MM.1S (cell line): ENCODE measurements around the gene NDUFV3.

Source experiments
- DNase-seq: peaks from one replicate; pipeline ENCODE4 v3.0.0-alpha.2; 2015
- H2AFZ ChIP-seq: fragments of 300-600 bp; sonication (generic); 2 replicates; pipeline ENCODE4 v1.6.0; 2016; ENCODE audit warnings: antibody characterized with exemption, low read length
- H3F3A ChIP-seq: fragments of 300-600 bp; sonication (generic); 2 replicates; pipeline ENCODE4 v1.6.1; 2016; ENCODE audit warnings: mild to moderate bottlenecking, antibody characterized with exemption, low read length, moderate library complexity, mixed read lengths; ENCODE audit not compliant: insufficient read depth
- H3K27ac ChIP-seq: fragments of 300-600 bp; sonication (generic); 2 replicates; pipeline ENCODE4 v1.5.1; 2016; ENCODE audit warnings: mild to moderate bottlenecking, low read length
- H3K27me3 ChIP-seq: fragments of 300-600 bp; sonication (generic); replicated peaks from 2 replicates; pipeline ENCODE4 v1.6.0; 2016; ENCODE audit warnings: low read length; ENCODE audit not compliant: insufficient read depth
- H3K36me3 ChIP-seq: fragments of 300-600 bp; sonication (generic); replicated peaks from 2 replicates; pipeline ENCODE4 v1.6.1; 2016; ENCODE audit warnings: mild to moderate bottlenecking, low read length, mixed read lengths; ENCODE audit not compliant: insufficient read depth
- H3K4me1 ChIP-seq: fragments of 300-600 bp; sonication (generic); 2 replicates; pipeline ENCODE4 v1.6.1; 2016; ENCODE audit warnings: low read length, mixed read lengths
- H3K4me2 ChIP-seq: fragments of 300-600 bp; sonication (generic); 2 replicates; pipeline ENCODE4 v1.6.0; 2016; ENCODE audit warnings: low read depth, low read length
- H3K4me3 ChIP-seq: fragments of 300-600 bp; sonication (generic); 2 replicates; pipeline ENCODE4 v1.5.1; 2016; ENCODE audit warnings: low read length, mixed read lengths
- H3K79me2 ChIP-seq: fragments of 300-600 bp; sonication (generic); 2 replicates; pipeline ENCODE4 v1.6.1; 2016; ENCODE audit warnings: mixed run types, low read length, mixed read lengths
- H3K9ac ChIP-seq: fragments of 300-600 bp; sonication (generic); 2 replicates; pipeline ENCODE4 v1.6.1; 2016; ENCODE audit warnings: low read length, mixed read lengths
- H3K9me2 ChIP-seq: fragments of 300-600 bp; sonication (generic); replicated peaks from 2 replicates; pipeline ENCODE4 v1.6.1; 2016; ENCODE audit warnings: mild to moderate bottlenecking, low read length, mixed read lengths; ENCODE audit not compliant: insufficient read depth
- H3K9me3 ChIP-seq: fragments of 300-600 bp; sonication (generic); replicated peaks from 2 replicates; pipeline ENCODE4 v1.6.1; 2016; ENCODE audit warnings: mild to moderate bottlenecking, low read length, mixed read lengths; ENCODE audit not compliant: insufficient read depth
- H4K20me1 ChIP-seq: fragments of 300-600 bp; sonication (generic); 2 replicates; pipeline ENCODE4 v1.6.1; 2016; ENCODE audit warnings: mild to moderate bottlenecking, low read length, moderate library complexity, mixed read lengths; ENCODE audit not compliant: insufficient read depth
- EZH2 ChIP-seq: fragments of 300-600 bp; sonication (generic); optimal IDR thresholded peaks from 2 replicates; pipeline ENCODE3; 2017; ENCODE audit warnings: low read depth, mild to moderate bottlenecking, antibody characterized with exemption, low read length, mixed read lengths
- EZH2phosphoT487 ChIP-seq: fragments of 300-600 bp; sonication (generic); IDR thresholded peaks from 2 replicates; pipeline ENCODE4 v1.6.1; 2018; ENCODE audit warnings: antibody characterized with exemption, low read length
- TF ChIP-seq, protein P1 (sequence below): fragments of 300-600 bp; sonication (generic); IDR thresholded peaks from 2 replicates; pipeline ENCODE4 v1.5.1; 2016; ENCODE audit warnings: antibody characterized with exemption, low read length, mixed read lengths

The NDUFV3 gene

DNA sequence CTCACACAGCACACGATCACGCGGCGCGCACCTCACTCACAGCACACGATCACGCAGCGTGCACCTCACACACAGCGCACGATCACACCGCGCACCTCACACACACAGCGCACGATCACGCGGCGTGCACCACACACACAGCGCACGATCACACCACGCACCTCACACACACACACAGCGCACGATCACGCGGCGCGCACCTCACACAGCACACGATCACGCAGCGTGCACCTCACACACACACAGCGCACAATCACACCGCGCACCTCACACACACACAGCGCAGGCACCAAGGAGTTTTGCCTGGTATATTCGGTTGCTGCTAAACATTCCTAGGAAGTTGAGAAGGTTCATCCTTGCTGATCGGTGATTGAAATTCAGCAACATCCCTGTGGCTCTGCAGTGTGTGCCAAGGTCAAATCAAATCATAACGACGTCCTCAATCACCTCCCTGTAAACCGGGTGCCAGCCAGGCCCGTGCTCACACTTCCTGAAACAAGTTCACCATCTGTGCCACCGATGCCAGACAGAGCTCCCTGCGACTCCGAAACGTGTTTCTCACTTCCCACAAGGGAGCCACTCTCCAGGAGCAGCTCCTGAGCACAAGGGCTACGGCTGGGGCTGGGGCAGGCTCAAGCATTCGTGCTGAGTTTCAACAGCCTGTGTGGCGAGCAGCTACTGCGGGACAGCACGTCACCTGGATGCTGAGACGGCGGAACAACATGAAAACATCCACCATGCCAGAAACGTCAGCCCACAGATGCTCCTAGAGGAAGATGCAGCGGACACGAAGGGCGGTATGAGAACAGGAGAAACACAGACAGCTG lies 44.0 kb upstream of the NDUFV3 start:
- H3K79me2 ChIP-seq, result peaks cover 89% of the 10 kb centered on the region
- peaks cover 55% of the 10 kb centered on the region for H3K36me3 ChIP-seq
- no peak overlapping the region for H2AFZ ChIP-seq
- TF ChIP-seq EZH2 (no peak), EZH2phosphoT487 (no peak)
- TF ChIP-seq, protein P1, sequence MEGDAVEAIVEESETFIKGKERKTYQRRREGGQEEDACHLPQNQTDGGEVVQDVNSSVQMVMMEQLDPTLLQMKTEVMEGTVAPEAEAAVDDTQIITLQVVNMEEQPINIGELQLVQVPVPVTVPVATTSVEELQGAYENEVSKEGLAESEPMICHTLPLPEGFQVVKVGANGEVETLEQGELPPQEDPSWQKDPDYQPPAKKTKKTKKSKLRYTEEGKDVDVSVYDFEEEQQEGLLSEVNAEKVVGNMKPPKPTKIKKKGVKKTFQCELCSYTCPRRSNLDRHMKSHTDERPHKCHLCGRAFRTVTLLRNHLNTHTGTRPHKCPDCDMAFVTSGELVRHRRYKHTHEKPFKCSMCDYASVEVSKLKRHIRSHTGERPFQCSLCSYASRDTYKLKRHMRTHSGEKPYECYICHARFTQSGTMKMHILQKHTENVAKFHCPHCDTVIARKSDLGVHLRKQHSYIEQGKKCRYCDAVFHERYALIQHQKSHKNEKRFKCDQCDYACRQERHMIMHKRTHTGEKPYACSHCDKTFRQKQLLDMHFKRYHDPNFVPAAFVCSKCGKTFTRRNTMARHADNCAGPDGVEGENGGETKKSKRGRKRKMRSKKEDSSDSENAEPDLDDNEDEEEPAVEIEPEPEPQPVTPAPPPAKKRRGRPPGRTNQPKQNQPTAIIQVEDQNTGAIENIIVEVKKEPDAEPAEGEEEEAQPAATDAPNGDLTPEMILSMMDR, result no peak
- H3K4me2 ChIP-seq, result no peak overlapping the region
- DNase-seq, result no peak
- 0 out of 2 replicates have a peak, but pooled peaks cover 3% of the 10 kb centered on the region for H3F3A ChIP-seq
- H4K20me1 ChIP-seq, result peaks cover 26% of the 10 kb centered on the region
- H3K9me3 ChIP-seq, result no peaks in the 10 kb centered on the region
- no peak overlapping the region for H3K9ac ChIP-seq
- H3K27ac ChIP-seq, result no peak overlapping the region
- no peaks in the 10 kb centered on the region for H3K27me3 ChIP-seq
- no peak overlapping the region for H3K4me3 ChIP-seq
- no peaks in the 10 kb centered on the region for H3K4me1 ChIP-seq
- no peaks in the 10 kb centered on the region for H3K9me2 ChIP-seq

DNA sequence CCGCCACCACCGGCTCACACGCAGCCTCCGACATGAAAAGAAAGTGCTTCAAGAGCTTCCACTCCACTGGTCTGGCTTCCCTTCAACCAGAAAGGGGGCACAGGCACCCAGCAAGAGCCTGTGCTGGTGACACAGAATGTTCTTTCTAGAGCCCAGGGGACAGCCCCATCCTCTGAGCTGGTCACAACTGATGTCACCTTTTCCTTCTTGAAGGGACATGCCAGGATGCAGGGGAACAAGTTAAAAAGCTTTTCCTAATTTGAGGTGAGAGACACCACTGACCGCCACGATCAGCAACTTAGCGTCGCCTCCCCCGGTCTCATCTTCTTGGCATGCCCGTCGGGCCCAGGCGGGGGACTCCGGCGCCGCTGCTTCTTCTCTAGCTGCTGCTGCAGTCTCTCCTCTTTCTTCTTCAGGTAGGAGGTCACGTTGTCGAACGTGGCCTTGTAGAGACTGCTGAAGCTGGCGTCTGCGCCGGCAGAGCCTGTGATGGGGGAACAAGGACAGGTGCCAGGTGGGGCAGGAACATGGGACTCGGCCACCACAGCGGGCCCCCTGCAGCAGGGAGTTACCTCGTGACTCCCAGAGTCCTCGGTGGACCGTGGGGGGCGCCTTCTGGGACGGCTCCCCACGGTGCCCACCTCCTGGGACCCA lies 43.2 kb upstream of the NDUFV3 start:
- Histone ChIP-seq H3F3A (0 out of 2 replicates have a peak, but pooled peaks cover 3% of the 10 kb centered on the region), H3K36me3 (peaks cover 54% of the 10 kb centered on the region), H4K20me1 (peaks cover 24% of the 10 kb centered on the region), H2AFZ (no peak overlapping the region), H3K27me3 (no peaks in the 10 kb centered on the region), H3K4me1 (no peaks in the 10 kb centered on the region), H3K9me3 (no peaks in the 10 kb centered on the region), H3K9me2 (no peaks in the 10 kb centered on the region), H3K79me2 (peaks cover 89% of the 10 kb centered on the region), H3K27ac (no peak overlapping the region), H3K4me2 (no peak overlapping the region), H3K4me3 (no peak overlapping the region), H3K9ac (no peak overlapping the region)
- no peak for DNase-seq
- TF ChIP-seq EZH2phosphoT487 (no peak), EZH2 (no peak)
- TF ChIP-seq, protein P1, result no peak

DNA sequence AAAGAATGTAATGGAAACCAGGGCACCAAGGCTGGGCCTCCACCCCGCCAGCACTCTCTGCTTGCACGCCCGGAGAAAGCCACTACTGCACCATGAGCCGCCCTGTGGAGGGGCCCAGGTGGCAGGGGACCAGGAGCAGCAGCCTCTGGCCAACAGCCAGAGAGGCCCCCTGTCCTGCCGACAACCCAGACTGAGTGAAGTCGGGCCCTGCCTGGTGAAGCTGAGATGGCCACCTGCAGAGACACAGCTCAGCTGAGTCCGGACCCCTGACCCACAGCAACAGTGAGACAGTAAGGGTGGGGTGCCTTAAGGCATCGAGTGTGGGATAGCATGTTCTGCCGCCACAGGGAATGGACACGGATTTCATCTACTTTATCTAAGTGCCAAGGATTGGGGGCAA lies 42.6 kb upstream of the NDUFV3 start:
- H3K9me2 ChIP-seq, result no peaks in the 10 kb centered on the region
- no peak for TF ChIP-seq EZH2phosphoT487
- TF ChIP-seq EZH2, result no peak
- TF ChIP-seq, protein P1, result no peak
- peaks cover 59% of the 10 kb centered on the region for H3K36me3 ChIP-seq
- H3K9ac ChIP-seq, result no peak overlapping the region
- peaks cover 89% of the 10 kb centered on the region for H3K79me2 ChIP-seq
- H3K27ac ChIP-seq, result no peak overlapping the region
- H2AFZ ChIP-seq, result no peak overlapping the region
- H4K20me1 ChIP-seq, result peaks cover 19% of the 10 kb centered on the region
- no peaks in the 10 kb centered on the region for H3K27me3 ChIP-seq
- H3F3A ChIP-seq, result 0 out of 2 replicates have a peak, but pooled peaks cover 3% of the 10 kb centered on the region
- no peaks in the 10 kb centered on the region for H3K9me3 ChIP-seq
- no peak overlapping the region for H3K4me3 ChIP-seq
- no peak overlapping the region for H3K4me2 ChIP-seq
- no peaks in the 10 kb centered on the region for H3K4me1 ChIP-seq
- no peak for DNase-seq
